Colon (tissue), 2 donors: Measurements from ENCODE around the gene CTRL.

Source experiments
- FAIRE-seq: peaks from 2 replicates; lab custom pipeline; 2012; peaks lifted over from hg19 to GRCh38; lab: Jason Lieb, UNC
- donor health status: control.
- donor health status: control.

Gene CTRL

DNA sequence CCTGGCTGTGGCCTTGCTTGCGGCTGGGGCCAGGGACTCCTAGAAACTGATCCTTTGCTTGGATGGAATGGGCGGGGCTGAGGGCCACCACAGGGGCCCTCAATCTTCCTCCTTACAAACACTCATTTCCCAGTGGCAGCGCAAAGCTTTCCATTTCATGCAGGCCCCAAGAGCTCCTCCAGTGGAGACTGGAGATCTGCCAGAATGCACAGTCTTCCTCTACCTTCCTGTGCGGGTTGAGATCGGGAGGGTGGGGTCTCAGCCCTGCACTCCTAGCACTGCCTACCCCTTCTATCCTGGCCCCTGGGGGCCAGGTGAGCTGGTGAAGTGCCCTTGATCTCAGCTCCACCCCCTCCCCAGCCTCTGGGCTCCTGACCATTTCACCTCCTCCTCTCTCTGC lies 45.3 kb downstream of the CTRL start:
- FAIRE-seq: no peak

DNA sequence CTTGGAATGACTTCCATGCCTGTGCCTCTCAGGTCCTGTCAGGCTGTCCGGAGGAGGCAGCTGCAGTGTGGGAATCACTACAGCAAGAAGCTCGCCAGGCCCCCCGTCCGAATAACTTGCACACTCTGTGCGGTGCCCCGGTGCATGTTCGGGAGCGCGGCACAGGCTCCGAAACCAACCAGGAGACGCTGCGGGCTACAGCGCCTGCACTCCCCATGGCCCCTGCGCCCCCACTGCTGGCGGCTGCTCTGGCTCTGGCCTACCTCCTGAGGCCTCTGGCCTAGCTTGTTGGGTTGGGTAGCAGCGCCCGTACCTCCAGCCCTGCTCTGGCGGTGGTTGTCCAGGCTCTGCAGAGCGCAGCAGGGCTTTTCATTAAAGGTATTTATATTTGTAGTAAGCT lies 45.7 kb downstream of the CTRL start:
- no peak for FAIRE-seq

DNA sequence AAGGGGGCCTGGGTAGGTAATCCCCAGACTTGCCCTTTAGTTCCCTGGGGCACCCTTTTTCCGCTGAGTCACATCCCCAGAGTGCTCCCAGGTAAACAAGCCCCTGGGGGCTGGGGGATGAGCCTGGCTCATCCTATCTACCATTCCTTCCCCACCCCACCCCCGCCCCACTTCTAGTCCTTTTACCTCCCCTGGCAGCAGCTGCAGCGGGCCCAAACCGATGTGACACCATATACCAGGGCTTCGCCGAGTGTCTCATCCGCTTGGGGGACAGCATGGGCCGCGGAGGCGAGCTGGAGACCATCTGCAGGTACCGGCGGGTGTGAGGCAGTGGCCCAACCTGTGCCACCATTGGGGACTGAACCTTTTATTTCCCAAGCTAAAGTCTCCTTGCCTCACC lies 46.1 kb downstream of the CTRL start:
- no peak for FAIRE-seq

DNA sequence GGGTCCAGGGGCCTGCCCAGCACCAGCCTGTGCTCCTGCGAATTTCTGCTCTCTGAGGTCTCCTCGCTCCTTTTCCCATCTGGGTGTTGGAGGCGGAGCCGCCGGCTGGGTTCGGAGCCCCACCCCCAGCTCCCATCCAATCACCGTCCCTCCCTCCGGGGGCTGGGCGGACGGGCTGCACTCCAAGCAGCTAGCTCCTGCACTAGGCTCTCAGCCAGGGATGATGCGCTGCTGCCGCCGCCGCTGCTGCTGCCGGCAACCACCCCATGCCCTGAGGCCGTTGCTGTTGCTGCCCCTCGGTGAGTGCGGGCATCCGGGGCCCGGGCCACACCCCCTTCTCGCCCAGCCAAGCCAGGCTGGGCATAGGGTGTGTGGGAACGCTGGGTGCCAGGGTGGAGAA lies 47.0 kb downstream of the CTRL start, which contains the start of gene NRN1L:
TSS of gene NRN1L (plus strand) at position 202 of the 400 bp plus-strand sequence. CDS start at position 221, 19 bp downstream.
- FAIRE-seq: no peak

DNA sequence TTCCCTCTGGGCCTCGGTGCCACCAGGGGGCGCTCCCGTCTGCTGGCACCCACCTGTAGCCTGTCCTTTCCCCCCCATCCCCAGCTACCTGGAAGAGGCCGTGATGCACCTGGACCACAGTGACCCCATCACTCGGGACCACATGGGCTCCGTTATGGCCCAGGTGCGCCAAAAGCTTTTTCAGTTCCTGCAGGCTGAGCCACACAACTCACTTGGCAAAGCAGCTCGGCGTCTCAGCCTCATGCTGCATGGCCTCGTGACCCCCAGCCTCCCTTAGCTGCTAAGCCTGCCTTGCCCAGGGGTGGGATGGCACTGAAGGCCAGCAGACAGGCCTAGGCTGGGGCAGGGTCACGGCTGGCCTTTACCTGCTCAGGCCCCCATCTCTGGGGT lies 47.8 kb downstream of the CTRL start:
- FAIRE-seq: no peak

DNA sequence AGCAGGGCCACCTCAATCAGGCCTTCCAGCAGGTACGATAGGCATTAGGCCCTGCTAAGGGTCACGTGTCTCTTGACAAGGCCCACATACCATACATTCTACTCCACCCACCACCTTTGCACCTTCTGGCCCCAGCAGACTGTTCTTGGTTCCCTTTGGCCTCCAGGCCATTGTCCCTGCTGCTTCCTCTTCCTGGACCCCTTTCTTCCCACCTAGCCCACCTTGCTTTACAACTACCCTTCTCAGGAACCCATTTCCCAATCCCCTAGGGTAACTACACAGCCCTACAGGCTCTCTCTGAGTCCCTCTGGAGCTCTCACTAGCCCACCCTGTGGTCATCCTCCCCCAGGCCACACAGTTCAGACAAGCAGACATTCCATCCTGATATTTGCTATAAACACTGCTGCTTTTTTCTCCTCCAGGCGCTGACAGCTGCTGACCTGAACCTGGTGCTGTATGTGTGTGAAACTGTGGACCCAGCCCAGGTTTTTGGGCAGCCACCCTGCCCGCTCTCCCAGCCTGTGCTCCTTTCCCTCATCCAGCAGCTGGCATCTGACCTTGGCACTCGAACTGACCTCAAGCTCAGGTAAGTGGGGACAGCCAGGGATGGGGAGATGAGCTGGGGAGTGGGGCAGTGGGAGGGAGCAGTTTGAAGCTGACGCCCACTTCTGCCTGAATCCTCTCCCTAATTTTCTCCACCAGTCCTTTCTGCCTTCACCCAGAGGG lies 48.4 kb downstream of the CTRL start:
- no peak for FAIRE-seq

DNA sequence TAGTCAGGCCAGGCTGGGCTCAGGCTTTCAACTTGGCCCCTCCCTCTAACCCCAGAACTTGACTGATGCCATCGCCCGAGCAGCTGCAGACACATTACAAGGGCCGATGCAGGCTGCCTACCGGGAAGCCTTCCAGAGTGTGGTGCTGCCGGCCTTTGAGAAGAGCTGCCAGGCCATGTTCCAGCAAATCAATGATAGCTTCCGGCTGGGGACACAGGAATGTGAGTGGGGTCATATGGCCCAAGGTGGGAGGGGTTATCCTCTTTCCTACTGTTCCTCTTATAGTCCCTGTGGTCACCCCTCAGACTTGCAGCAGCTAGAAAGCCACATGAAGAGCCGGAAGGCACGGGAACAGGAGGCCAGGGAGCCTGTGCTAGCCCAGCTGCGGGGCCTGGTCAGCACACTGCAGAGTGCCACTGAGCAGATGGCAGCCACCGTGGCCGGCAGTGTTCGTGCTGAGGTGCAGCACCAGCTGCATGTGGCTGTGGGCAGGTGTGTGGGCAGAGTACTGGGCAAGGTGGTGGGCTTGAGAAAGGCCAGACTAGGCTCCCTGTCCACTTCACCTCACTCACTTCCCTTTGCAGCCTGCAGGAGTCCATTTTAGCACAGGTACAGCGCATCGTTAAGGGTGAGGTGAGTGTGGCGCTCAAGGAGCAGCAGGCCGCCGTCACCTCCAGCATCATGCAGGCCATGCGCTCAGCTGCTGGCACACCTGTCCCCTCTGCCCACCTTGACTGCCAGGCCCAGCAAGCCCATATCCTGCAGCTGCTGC lies 49.1 kb downstream of the CTRL start:
- no peak for FAIRE-seq

DNA sequence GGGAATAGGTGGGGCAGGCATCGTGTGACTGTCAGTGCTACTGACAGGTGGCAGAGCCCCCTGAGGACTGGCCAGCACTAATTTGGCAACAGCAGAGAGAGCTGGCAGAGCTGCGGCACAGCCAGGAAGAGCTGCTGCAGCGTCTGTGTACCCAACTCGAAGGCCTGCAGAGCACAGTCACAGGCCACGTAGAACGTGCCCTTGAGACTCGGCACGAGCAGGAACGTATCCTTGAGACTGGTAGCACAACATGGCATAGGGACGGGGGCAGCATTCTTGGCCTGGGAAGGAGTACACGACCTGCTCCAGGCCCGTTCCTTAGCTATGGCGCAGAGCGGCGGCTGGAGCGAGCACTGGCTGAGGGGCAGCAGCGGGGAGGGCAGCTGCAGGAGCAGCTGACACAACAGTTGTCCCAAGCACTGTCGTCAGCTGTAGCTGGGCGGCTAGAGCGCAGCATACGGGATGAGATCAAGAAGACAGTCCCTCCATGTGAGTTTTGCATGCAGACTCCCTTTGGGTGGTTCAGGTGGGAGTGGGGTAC lies 50.0 kb downstream of the CTRL start:
- no peak for FAIRE-seq

DNA sequence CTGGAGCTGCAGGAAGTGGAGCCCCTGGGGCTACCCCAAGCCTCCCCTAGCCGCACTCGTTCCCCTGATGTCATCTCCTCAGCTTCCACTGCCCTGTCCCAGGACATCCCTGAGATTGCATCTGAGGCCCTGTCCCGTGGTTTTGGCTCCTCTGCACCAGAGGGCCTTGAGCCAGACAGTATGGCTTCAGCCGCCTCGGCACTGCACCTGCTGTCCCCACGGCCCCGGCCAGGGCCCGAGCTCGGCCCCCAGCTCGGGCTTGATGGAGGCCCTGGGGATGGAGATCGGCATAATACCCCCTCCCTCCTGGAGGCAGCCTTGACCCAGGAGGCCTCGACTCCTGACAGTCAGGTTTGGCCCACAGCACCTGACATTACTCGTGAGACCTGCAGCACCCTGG lies 51.1 kb downstream of the CTRL start:
- FAIRE-seq: no peak

DNA sequence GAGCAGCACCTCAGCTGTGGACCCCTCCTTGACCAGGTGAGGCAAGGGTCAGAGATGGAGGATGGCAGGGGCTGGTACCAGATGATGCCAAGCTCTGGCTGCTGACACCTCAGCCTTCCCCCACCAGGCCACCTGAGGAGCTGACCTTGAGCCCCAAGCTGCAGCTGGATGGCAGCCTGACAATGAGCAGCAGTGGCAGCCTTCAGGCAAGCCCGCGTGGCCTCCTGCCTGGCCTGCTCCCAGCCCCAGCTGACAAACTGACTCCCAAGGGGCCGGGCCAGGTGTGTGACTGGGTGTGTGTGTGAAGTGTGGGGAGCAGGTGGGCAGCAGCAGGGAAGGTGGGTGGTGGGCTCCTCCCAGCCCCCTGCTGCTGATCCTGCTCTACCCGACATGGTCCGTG lies 51.7 kb downstream of the CTRL start:
- FAIRE-seq: no peak
